ENCODE results near the gene ZMYM3. TPM values are rescaled to one million over a fixed set of nuclear protein-coding genes. Genes with fewer than 3 reads are reported as not detected.
A peak's percentile ranks its signal among the peaks of the same experiment; 100 is the strongest.

Gene ZMYM3
- total and polyA plus RNA-seq, 3 experiments from 2014 or later: 7.4 to 16.7 (median 16.5) TPM

DNA sequence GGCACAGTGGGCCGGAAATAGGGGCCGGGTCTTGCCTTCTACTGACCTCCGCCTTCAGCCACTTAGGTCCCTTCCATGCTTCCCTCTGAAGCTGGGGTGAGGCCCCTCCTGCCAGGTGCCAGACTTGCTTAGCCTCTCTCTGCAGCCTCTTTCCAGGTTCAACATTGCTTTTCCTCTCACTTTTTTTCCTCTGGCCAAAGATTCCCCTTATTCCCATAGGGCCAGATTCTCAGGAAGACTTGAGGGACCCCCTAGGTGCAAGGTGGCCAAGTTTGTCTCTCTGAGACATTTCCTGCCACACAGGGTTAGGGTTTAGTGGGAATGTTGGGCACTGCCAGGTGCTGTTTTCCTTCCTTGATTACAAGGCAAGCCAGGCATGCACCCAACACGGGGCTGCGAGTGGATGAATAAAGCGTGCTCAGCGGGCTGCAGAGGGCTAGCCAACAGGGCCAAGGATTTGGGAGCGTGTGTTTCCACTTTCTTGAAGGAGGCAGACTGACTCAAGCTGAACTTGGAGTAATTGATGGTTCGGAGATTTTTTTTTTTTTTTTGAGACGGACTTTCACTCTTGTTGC, 38.5 kb downstream of the ZMYM3 start:
- Mint-ChIP-seq H3K27me3 (peaks cover 0 to 14% of the 10 kb centered on the region in 2 donors), H3K9me3 (no peaks in the 10 kb centered on the region), H3K27ac (peak overlapping the region in 1 of 8 donors; percentile 66), H3K36me3 (no peaks in the 10 kb centered on the region), H3K4me1 (peaks cover 0 to 3% (median 0%) of the 10 kb centered on the region in 3 donors), H3K4me3 (no peak overlapping the region)
- CTCF ChIA-PET: no interaction called here
- H3K4me1 ChIP-seq (ENCODE audit: insufficient read depth, low read length): no peaks in the 10 kb centered on the region
- H3K36me3 ChIP-seq (ENCODE audit: insufficient read depth, low read length): no peaks in the 10 kb centered on the region
- H3K9me3 ChIP-seq (ENCODE audit: low read length): no peaks in the 10 kb centered on the region
- no peak overlapping the region for H3K27ac ChIP-seq (ENCODE audit: low read depth, low read length)
- H3K4me3 ChIP-seq (ENCODE audit: low read length): no peak overlapping the region
- H3K27me3 ChIP-seq (ENCODE audit: insufficient read depth, low read length, poor library complexity, severe bottlenecking): peaks cover 6% of the 10 kb centered on the region
- POLR2A ChIA-PET: no interaction called here
- DNase-seq: no peak

- Mint-ChIP-seq H3K4me1 (peaks cover 0 to 3% (median 0%) of the 10 kb centered on the region in 3 donors), H3K4me3 (no peak overlapping the region), H3K27me3 (peaks cover 0 to 14% of the 10 kb centered on the region in 2 donors), H3K36me3 (no peaks in the 10 kb centered on the region), H3K9me3 (no peaks in the 10 kb centered on the region), H3K27ac (no peak overlapping the region)
- Histone ChIP-seq H3K4me3 (ENCODE audit: low read length) (no peak overlapping the region), H3K36me3 (ENCODE audit: insufficient read depth, low read length) (no peaks in the 10 kb centered on the region), H3K9me3 (ENCODE audit: low read length) (no peaks in the 10 kb centered on the region), H3K4me1 (ENCODE audit: insufficient read depth, low read length) (no peaks in the 10 kb centered on the region), H3K27ac (ENCODE audit: low read depth, low read length) (no peak overlapping the region), H3K27me3 (ENCODE audit: insufficient read depth, low read length, poor library complexity, severe bottlenecking) (peaks cover 6% of the 10 kb centered on the region)
- DNase-seq: no peak
- ChIA-PET CTCF (no interaction called here), POLR2A (no interaction called here)
Measured at GRCh38 chrX:71214604-71215337, 39.2 kb downstream of the ZMYM3 start.

DNA sequence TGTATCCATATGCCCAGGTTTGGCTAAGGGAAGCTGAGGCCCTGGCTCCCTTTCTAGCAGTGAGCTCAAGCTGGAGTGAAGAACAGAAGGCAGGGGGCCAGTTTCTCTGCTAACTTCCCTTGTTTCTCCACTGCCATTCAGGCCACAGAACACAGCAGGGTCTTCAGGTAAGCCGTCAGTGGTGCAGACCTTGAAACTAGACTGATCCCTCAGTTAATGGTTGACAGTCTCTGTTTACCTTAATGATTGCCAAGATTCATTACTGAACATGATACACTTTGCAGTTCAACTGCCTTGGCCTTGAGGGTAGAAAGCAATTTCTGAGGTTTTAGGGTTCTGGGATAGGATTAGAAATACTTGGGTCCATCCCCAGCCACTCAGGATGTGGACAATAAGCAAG, 39.8 kb downstream of the ZMYM3 start:
- H3K27ac ChIP-seq (ENCODE audit: low read depth, low read length): no peak overlapping the region
- Mint-ChIP-seq H3K4me1 (peaks cover 0 to 3% (median 0%) of the 10 kb centered on the region in 3 donors), H3K27me3 (peaks cover 0 to 14% of the 10 kb centered on the region in 2 donors), H3K27ac (no peak overlapping the region), H3K9me3 (no peaks in the 10 kb centered on the region), H3K36me3 (no peaks in the 10 kb centered on the region), H3K4me3 (no peak overlapping the region)
- POLR2A ChIA-PET: no interaction called here
- CTCF ChIA-PET: no interaction called here
- no peaks in the 10 kb centered on the region for H3K9me3 ChIP-seq (ENCODE audit: low read length)
- H3K27me3 ChIP-seq (ENCODE audit: insufficient read depth, low read length, poor library complexity, severe bottlenecking): peaks cover 6% of the 10 kb centered on the region
- H3K36me3 ChIP-seq (ENCODE audit: insufficient read depth, low read length): no peaks in the 10 kb centered on the region
- no peaks in the 10 kb centered on the region for H3K4me1 ChIP-seq (ENCODE audit: insufficient read depth, low read length)
- no peak for DNase-seq
- no peak overlapping the region for H3K4me3 ChIP-seq (ENCODE audit: low read length)

DNA sequence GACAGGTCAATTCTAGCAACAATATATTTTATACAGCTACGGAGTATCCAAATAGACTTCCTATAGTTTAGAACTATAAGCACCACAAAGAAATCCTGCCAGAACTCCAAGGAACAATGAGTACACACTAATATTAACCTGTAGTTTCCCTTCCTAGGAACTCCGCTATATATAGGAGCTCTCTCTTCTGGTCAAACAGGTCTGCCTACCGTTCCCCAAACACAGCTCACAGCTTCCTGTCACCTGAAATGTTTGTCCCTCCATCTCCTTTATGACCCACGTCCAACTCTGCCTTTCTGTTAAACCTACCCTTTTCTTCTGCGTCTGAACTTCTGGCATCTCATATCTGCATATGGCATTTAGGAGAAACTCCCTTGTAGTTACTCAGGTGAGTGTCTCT, 41.4 kb downstream of the ZMYM3 start:
- H3K4me1 Mint-ChIP-seq: peaks cover 0 to 3% (median 0%) of the 10 kb centered on the region in 3 donors
- Histone ChIP-seq H3K4me3 (ENCODE audit: low read length) (no peak overlapping the region), H3K4me1 (ENCODE audit: insufficient read depth, low read length) (no peaks in the 10 kb centered on the region), H3K27ac (ENCODE audit: low read depth, low read length) (no peak overlapping the region), H3K9me3 (ENCODE audit: low read length) (no peaks in the 10 kb centered on the region), H3K36me3 (ENCODE audit: insufficient read depth, low read length) (no peaks in the 10 kb centered on the region), H3K27me3 (ENCODE audit: insufficient read depth, low read length, poor library complexity, severe bottlenecking) (peaks cover 6% of the 10 kb centered on the region)
- H3K4me3 Mint-ChIP-seq: no peak overlapping the region
- peaks cover 0 to 2% (median 0%) of the 10 kb centered on the region in 3 donors for H3K36me3 Mint-ChIP-seq
- peaks cover 0 to 11% of the 10 kb centered on the region in 2 donors for H3K27me3 Mint-ChIP-seq
- ChIA-PET CTCF (no interaction called here), POLR2A (no interaction called here)
- no peak overlapping the region for H3K27ac Mint-ChIP-seq
- no peak for DNase-seq
- H3K9me3 Mint-ChIP-seq: no peaks in the 10 kb centered on the region

- Histone ChIP-seq H3K9me3 (ENCODE audit: low read length) (no peaks in the 10 kb centered on the region), H3K27me3 (ENCODE audit: insufficient read depth, low read length, poor library complexity, severe bottlenecking) (peaks cover 6% of the 10 kb centered on the region), H3K4me1 (ENCODE audit: insufficient read depth, low read length) (no peaks in the 10 kb centered on the region), H3K4me3 (ENCODE audit: low read length) (no peak overlapping the region), H3K36me3 (ENCODE audit: insufficient read depth, low read length) (no peaks in the 10 kb centered on the region), H3K27ac (ENCODE audit: low read depth, low read length) (no peak overlapping the region)
- CTCF ChIA-PET: no interaction called here
- Mint-ChIP-seq H3K4me1 (no peaks in the 10 kb centered on the region), H3K9me3 (no peaks in the 10 kb centered on the region), H3K4me3 (no peak overlapping the region), H3K27ac (no peak overlapping the region), H3K27me3 (peaks cover 0 to 8% of the 10 kb centered on the region in 2 donors), H3K36me3 (peaks cover 0 to 2% (median 0%) of the 10 kb centered on the region in 3 donors)
- POLR2A ChIA-PET: no interaction called here
- DNase-seq: no peak
Measured at GRCh38 chrX:71210816-71211215, 43.1 kb downstream of the ZMYM3 start.

- no peak overlapping the region for H3K4me3 ChIP-seq (ENCODE audit: low read length)
- H3K36me3 ChIP-seq (ENCODE audit: insufficient read depth, low read length): no peaks in the 10 kb centered on the region
- no peaks in the 10 kb centered on the region for H3K9me3 Mint-ChIP-seq
- ChIA-PET CTCF (interaction anchor here (1.2 kb wide), 1 partner anchor 102 kb away, joined by 3 read pairs; no protein-coding TSS in a partner anchor), POLR2A (no interaction called here)
- peaks cover 12% of the 10 kb centered on the region for H3K4me1 ChIP-seq (ENCODE audit: insufficient read depth, low read length)
- H3K27me3 Mint-ChIP-seq: peaks cover 0 to 5% of the 10 kb centered on the region in 2 donors
- peak overlapping the region in 2 of 7 donors; percentile 24 to 89 for H3K4me3 Mint-ChIP-seq
- peaks cover 0 to 18% (median 0%) of the 10 kb centered on the region in 3 donors for H3K36me3 Mint-ChIP-seq
- H3K9me3 ChIP-seq (ENCODE audit: low read length): no peaks in the 10 kb centered on the region
- H3K27ac Mint-ChIP-seq: peak overlapping the region in 5 of 8 donors; percentile 1 to 60 (median 37)
- no peak for DNase-seq
- H3K4me1 Mint-ChIP-seq: peaks cover 10 to 23% (median 20%) of the 10 kb centered on the region in 3 donors
- no peaks in the 10 kb centered on the region for H3K27me3 ChIP-seq (ENCODE audit: insufficient read depth, low read length, poor library complexity, severe bottlenecking)
- H3K27ac ChIP-seq (ENCODE audit: low read depth, low read length): no peak overlapping the region
Measured at GRCh38 chrX:71199252-71200008, 54.5 kb downstream of the ZMYM3 start.

DNA sequence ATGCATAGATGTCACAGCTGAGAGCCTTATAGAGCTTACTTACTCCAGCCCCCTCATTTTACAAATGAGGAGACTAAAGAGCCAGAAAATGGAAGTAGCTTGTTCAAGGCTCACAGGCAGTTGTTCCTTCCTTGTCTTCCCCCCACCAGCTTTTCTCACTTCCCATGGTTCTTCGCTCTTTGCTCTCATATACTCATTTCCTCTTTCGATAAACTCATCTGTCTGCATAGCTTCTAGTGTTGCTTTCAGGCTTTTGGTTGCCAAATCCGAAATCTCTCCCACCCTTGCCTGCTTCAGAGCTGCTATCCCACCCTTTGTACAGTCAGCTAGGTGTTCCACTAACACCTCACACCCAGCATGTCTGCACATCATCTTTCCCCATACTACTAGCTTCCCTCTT, 55.9 kb downstream of the ZMYM3 start:
- ChIA-PET POLR2A (interaction anchor here (0.7 to 1.7 kb wide), 4 partner anchors 16 to 168 kb away, joined by 4 to 7 read pairs (median 4); partner anchors contain the start of genes NONO and TAF1), CTCF (interaction anchor here (1.1 to 2.9 kb wide), 4 partner anchors 16 to 100 kb away, joined by 3 to 11 read pairs (median 3); partner anchors contain the start of genes NONO and ZMYM3)
- peak overlapping the region; percentile 86 to 93 (median 92) for H3K4me3 Mint-ChIP-seq
- peaks cover 0 to 21% (median 0%) of the 10 kb centered on the region in 3 donors for H3K36me3 Mint-ChIP-seq
- Histone ChIP-seq H3K4me1 (ENCODE audit: insufficient read depth, low read length) (peaks cover 12% of the 10 kb centered on the region), H3K4me3 (ENCODE audit: low read length) (peak overlapping the region; percentile 66), H3K27ac (ENCODE audit: low read depth, low read length) (peak overlapping the region; percentile 20), H3K27me3 (ENCODE audit: insufficient read depth, low read length, poor library complexity, severe bottlenecking) (no peaks in the 10 kb centered on the region), H3K36me3 (ENCODE audit: insufficient read depth, low read length) (no peaks in the 10 kb centered on the region), H3K9me3 (ENCODE audit: low read length) (no peaks in the 10 kb centered on the region)
- DNase-seq: peak in 2 of 5 donors; percentile 26 to 32
- peaks cover 0 to 5% of the 10 kb centered on the region in 2 donors for H3K27me3 Mint-ChIP-seq
- H3K4me1 Mint-ChIP-seq: peaks cover 12 to 30% (median 25%) of the 10 kb centered on the region in 3 donors
- no peaks in the 10 kb centered on the region for H3K9me3 Mint-ChIP-seq
- H3K27ac Mint-ChIP-seq: peak overlapping the region; percentile 29 to 97 (median 90)
